Activated CD8-positive, alpha-beta T cell treated with anti-CD3 and anti-CD28 coated beads, Interleukin-2, amount 10 ng/mL, durations not matched to agents 7 days and 5 days (primary cell): Measurements from ENCODE around the gene SLC47A2. TPM values are rescaled to one million over a fixed set of nuclear protein-coding genes. Genes with fewer than 3 reads are reported as not detected.
"Not testable (repeated sequence)": the region's sequence is repeated elsewhere in the genome, so short reads cannot be mapped to it uniquely, and the experiment has no call there.

ENCODE experiments used
- ATAC-seq: fragments of 150-1000 bp; cut with Tn5 transposase; one replicate; pipeline ENCODE4 v1.10.0; 2021; ENCODE audit warnings: moderate library complexity
- CTCF ChIA-PET: fragments of 350-600 bp; sonication (Branson Sonifier 250); formaldehyde crosslinking; loops from one replicate; lab custom pipeline; 2021; ENCODE audit warnings: antibody characterized with exemption; lab: Charles Lee
- POLR2A ChIA-PET: fragments of 350-600 bp; sonication (Branson Sonifier 250); formaldehyde crosslinking; loops from one replicate; lab custom pipeline; 2021; ENCODE audit warnings: antibody characterized with exemption; lab: Charles Lee
- DNase-seq: peaks from one replicate; pipeline ENCODE4 v3.0.0-alpha.2; 2020
- H3K27ac Mint-ChIP-seq: one replicate; pipeline ENCODE4 v1.8.0; 2021; ENCODE audit warnings: mild to moderate bottlenecking, mixed read lengths
- H3K27me3 Mint-ChIP-seq: one replicate; pipeline ENCODE4 v1.8.0; 2021; ENCODE audit warnings: low read depth, mixed read lengths
- H3K36me3 Mint-ChIP-seq: one replicate; pipeline ENCODE4 v1.8.0; 2021; ENCODE audit warnings: low read depth, mixed read lengths
- H3K4me1 Mint-ChIP-seq: one replicate; pipeline ENCODE4 v1.8.0; 2021; ENCODE audit warnings: low read depth, mixed read lengths
- H3K4me3 Mint-ChIP-seq: one replicate; pipeline ENCODE4 v1.8.0; 2021; ENCODE audit warnings: mild to moderate bottlenecking, mixed read lengths
- H3K9me3 Mint-ChIP-seq: one replicate; pipeline ENCODE4 v1.8.0; 2022; ENCODE audit warnings: mixed read lengths; ENCODE audit not compliant: insufficient read depth
- total RNA-seq, 2 experiments: library from RNA; stranded (reverse); gene quantifications; one replicate each; pipeline ENCODE4 v1.2.3, GENCODE V29; 2021

SLC47A2 gene
- total RNA-seq = not detected

DNA sequence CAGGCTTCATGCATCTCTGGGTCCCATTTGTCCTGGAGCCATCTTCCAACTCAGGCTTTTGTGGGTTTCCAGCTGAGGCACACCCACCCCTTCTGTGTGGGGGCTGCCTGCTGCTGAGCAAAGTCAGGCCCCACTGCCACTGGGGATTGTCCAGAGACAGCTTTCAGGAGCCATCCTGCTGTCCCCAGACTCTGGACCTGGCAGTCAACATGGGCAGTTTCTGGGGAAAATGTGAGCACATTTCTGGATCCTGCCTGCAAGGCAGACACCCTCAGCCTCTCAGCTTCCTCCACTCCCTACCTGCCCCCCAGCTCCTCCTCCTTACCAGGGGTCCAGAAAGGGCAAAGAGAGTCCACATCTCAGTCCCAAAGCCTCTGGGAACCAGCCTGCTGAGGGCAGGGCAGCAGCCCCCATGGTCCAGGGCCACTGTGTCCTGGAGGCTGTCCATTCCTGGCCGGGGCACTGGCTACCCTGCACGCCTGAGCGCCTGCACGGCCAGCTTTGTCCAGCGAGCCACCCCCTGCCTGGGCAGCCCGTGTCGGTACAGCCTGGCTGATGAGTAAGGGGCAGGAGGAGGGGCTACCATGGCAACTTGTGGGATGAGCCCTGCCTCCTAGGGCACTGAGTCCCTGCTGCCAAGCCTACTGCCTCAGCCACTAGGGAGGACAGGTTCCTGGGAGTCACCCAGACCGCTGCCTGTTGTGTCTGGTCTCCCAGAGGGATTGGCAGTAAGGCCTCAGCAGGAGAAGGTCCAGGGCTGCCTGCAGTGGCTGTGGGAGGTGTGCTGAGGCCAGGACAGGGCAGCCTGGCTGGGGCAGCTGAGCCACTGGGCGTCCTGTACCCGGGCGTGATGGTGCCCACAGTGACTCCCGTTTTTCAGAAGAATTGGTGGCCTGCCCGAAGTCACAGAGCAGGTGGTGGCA lies at the start of gene SLC47A2:
TSS of gene SLC47A2 (minus strand) at position 477 of the 923 bp plus-strand sequence. CDS start at position 448, 29 bp downstream.
- no peak for DNase-seq
- no peaks in the 10 kb centered on the region for H3K9me3 Mint-ChIP-seq
- ChIA-PET POLR2A (no interaction called here), CTCF (no interaction called here)
- ATAC-seq = no peak
- H3K27me3 Mint-ChIP-seq = no peaks in the 10 kb centered on the region
- H3K4me3 Mint-ChIP-seq = no peak within 1 kb of the TSS
- H3K4me1 Mint-ChIP-seq = no peaks in the 10 kb centered on the region
- no peak within 1 kb of the TSS for H3K27ac Mint-ChIP-seq
- no peaks in the 10 kb centered on the region for H3K36me3 Mint-ChIP-seq

GRCh38 chr17:19766016-19766415 lies 49.6 kb upstream of the SLC47A2 start:
- ChIA-PET CTCF (interaction anchor here (0.7 to 2.7 kb wide), 19 partner anchors 9 to 404 kb away, joined by 3 to 32 read pairs (median 7); partner anchors contain the start of gene B9D1), POLR2A (no interaction called here)
- Mint-ChIP-seq H3K27me3 (no peaks in the 10 kb centered on the region), H3K4me1 (peaks cover 3% of the 10 kb centered on the region), H3K9me3 (no peaks in the 10 kb centered on the region), H3K27ac (no peak overlapping the region), H3K4me3 (no peak overlapping the region), H3K36me3 (no peaks in the 10 kb centered on the region)
- ATAC-seq = no peak
- DNase-seq = no peak

GRCh38 chr17:19763991-19764390 lies 47.6 kb upstream of the SLC47A2 start:
- H3K4me3 Mint-ChIP-seq, H3K9me3 Mint-ChIP-seq, DNase-seq, H3K36me3 Mint-ChIP-seq, ATAC-seq, POLR2A ChIA-PET, H3K27ac Mint-ChIP-seq, H3K27me3 Mint-ChIP-seq, H3K4me1 Mint-ChIP-seq: not testable (repeated sequence)
- CTCF ChIA-PET = interaction anchor here (1.0 to 4.4 kb wide), 6 partner anchors 9 to 401 kb away, joined by 3 to 29 read pairs (median 12); partner anchors contain the start of gene B9D1

DNA sequence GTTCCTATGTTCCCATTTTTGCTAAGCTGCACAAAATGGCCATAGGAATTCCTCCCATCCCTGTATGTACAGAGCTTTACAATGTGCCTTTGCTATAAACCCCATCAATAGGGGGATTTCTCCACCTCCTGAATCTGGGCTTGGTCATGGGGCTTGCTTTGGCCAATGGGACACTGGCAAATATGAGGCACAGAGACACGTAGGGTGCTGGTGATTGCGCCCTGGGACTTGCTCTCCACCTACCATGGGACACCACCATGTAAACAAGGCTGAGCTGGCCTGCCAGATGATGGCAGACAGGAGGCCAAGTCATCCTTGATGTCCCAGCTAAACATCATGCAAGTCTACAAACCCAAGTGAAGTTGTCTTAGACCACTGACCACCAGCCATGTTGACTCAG lies 47.0 kb upstream of the SLC47A2 start:
- POLR2A ChIA-PET = interaction anchor here (0.6 kb wide), 1 partner anchor 18 kb away, joined by 5 read pairs; no protein-coding TSS in a partner anchor
- Mint-ChIP-seq H3K36me3 (no peaks in the 10 kb centered on the region), H3K4me1 (peaks cover 3% of the 10 kb centered on the region), H3K4me3 (no peak overlapping the region), H3K27ac (no peak overlapping the region), H3K9me3 (no peaks in the 10 kb centered on the region), H3K27me3 (peaks cover 2% of the 10 kb centered on the region)
- CTCF ChIA-PET = interaction anchor here (1.1 to 4.4 kb wide), 6 partner anchors 11 to 401 kb away, joined by 3 to 29 read pairs (median 12); partner anchors contain the start of genes ALDH3A2 and B9D1
- ATAC-seq (no peak), DNase-seq (no peak)

DNA sequence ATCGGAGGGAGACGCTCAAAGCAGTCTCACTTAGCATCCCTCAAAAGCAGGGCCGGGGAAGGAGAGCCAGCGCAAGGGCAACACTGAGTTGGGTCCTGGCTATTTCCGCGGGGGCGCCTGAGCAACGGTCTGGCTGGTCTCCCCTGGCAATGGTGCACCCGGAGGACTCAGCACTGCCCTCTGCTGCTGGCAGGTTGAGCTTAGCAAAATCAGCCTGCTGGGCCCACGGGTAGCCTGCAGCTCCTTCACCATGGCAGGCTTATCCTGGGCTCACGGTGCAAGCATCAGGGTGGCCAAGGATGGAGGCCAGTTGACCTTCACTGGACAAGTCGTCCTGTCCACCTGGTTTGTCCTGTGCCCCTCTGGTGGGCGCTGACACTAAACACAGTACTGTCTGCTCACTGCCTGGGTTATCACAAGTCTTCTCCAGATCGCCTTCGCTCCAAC lies 46.2 kb upstream of the SLC47A2 start:
- H3K36me3 Mint-ChIP-seq = no peaks in the 10 kb centered on the region
- POLR2A ChIA-PET = interaction anchor here (0.7 kb wide), 1 partner anchor 250 kb away, joined by 4 read pairs; no protein-coding TSS in a partner anchor

GRCh38 chr17:19760746-19761145 lies 44.4 kb upstream of the SLC47A2 start:
- Mint-ChIP-seq H3K27me3 (peaks cover 2% of the 10 kb centered on the region), H3K36me3 (no peaks in the 10 kb centered on the region), H3K27ac (no peak overlapping the region), H3K9me3 (no peaks in the 10 kb centered on the region), H3K4me1 (no peaks in the 10 kb centered on the region), H3K4me3 (no peak overlapping the region)
- POLR2A ChIA-PET = no interaction called here
- DNase-seq = no peak
- ATAC-seq = no peak
- CTCF ChIA-PET = interaction anchor here (0.7 to 4.4 kb wide), 3 partner anchors 16 to 249 kb away, joined by 3 to 29 read pairs (median 7); no protein-coding TSS in a partner anchor

More for the DNA sequence above, 46.2 kb upstream of the SLC47A2 start:
- H3K27ac Mint-ChIP-seq = no peak overlapping the region
- CTCF ChIA-PET = interaction anchor here (0.8 to 4.4 kb wide), 7 partner anchors 9 to 400 kb away, joined by 3 to 29 read pairs (median 9); partner anchors contain the start of genes ALDH3A2 and B9D1
- no peak for ATAC-seq
- H3K4me1 Mint-ChIP-seq = peaks cover 3% of the 10 kb centered on the region
- peak; percentile 33 for DNase-seq
- no peaks in the 10 kb centered on the region for H3K9me3 Mint-ChIP-seq
- H3K4me3 Mint-ChIP-seq = no peak overlapping the region
- peaks cover 2% of the 10 kb centered on the region for H3K27me3 Mint-ChIP-seq

GRCh38 chr17:19759568-19760549 lies 43.5 kb upstream of the SLC47A2 start:
- H3K27me3 Mint-ChIP-seq = peaks cover 2% of the 10 kb centered on the region
- no peak overlapping the region for H3K4me3 Mint-ChIP-seq
- H3K9me3 Mint-ChIP-seq = no peaks in the 10 kb centered on the region
- ATAC-seq = no peak
- no peak for DNase-seq
- ChIA-PET POLR2A (no interaction called here), CTCF (interaction anchor here (0.7 kb wide), 1 partner anchor 19 kb away, joined by 3 read pairs; no protein-coding TSS in a partner anchor)
- no peak overlapping the region for H3K27ac Mint-ChIP-seq
- no peaks in the 10 kb centered on the region for H3K4me1 Mint-ChIP-seq
- H3K36me3 Mint-ChIP-seq = no peaks in the 10 kb centered on the region

DNA sequence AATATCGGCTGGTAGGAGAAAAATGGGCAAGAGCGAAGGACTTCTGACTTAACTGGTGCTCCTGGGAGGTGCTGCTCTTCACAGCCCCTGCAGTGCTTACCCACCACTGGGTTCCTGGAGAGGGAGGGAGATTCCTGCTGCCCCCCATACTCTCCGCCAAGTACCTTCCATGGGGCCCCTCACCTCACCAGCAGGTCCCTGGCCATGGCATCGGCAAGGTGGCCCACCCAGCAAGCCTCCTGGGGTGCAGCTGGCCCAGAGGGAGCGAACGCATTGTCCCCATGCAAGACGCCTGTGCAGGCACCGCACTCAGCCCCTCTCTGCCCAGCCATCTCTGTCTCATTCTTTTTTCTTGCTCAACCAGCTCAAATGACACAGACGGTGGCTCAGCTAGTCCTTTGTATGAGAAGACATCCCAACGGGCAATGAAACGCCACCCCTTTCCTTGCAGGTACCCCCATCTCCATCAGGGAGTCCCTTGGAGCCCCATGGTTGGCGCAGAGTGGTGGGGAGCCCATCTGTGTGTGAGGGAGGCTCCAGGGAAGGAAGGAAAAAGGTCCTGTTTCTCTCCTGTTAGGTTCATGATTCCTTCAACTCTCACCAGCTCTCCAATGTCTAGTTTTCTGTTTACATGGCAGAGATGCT lies 41.3 kb upstream of the SLC47A2 start:
- H3K27me3 Mint-ChIP-seq = peaks cover 7% of the 10 kb centered on the region
- no peak overlapping the region for H3K27ac Mint-ChIP-seq
- no peak overlapping the region for H3K4me3 Mint-ChIP-seq
- H3K9me3 Mint-ChIP-seq = no peaks in the 10 kb centered on the region
- H3K36me3 Mint-ChIP-seq = no peaks in the 10 kb centered on the region
- DNase-seq (no peak), ATAC-seq (no peak)
- POLR2A ChIA-PET = no interaction called here
- H3K4me1 Mint-ChIP-seq = no peaks in the 10 kb centered on the region
- CTCF ChIA-PET = interaction anchor here (1.8 to 2.2 kb wide), 2 partner anchors 9 to 13 kb away, joined by 6 to 8 read pairs; no protein-coding TSS in a partner anchor

GRCh38 chr17:19756546-19756945 lies 40.2 kb upstream of the SLC47A2 start:
- no peaks in the 10 kb centered on the region for H3K36me3 Mint-ChIP-seq

GRCh38 chr17:19755821-19756510 lies 39.6 kb upstream of the SLC47A2 start:
- H3K4me1 Mint-ChIP-seq = no peaks in the 10 kb centered on the region
- H3K27me3 Mint-ChIP-seq = peaks cover 7% of the 10 kb centered on the region
- ChIA-PET POLR2A (no interaction called here), CTCF (interaction anchor here (1.4 to 2.2 kb wide), 3 partner anchors 8 to 11 kb away, joined by 3 to 8 read pairs (median 6); no protein-coding TSS in a partner anchor)
- no peak for ATAC-seq
- no peaks in the 10 kb centered on the region for H3K9me3 Mint-ChIP-seq
- H3K27ac Mint-ChIP-seq = no peak overlapping the region
- H3K4me3 Mint-ChIP-seq = no peak overlapping the region
- no peak for DNase-seq
- H3K36me3 Mint-ChIP-seq = no peaks in the 10 kb centered on the region

More at GRCh38 chr17:19756546-19756945, 40.2 kb upstream of the SLC47A2 start:
- CTCF ChIA-PET = interaction anchor here (1.8 to 2.2 kb wide), 2 partner anchors 10 to 12 kb away, joined by 6 to 8 read pairs; no protein-coding TSS in a partner anchor
- DNase-seq (no peak), ATAC-seq (no peak)
- no peak overlapping the region for H3K4me3 Mint-ChIP-seq
- POLR2A ChIA-PET = no interaction called here
- peaks cover 7% of the 10 kb centered on the region for H3K27me3 Mint-ChIP-seq
- H3K9me3 Mint-ChIP-seq = no peaks in the 10 kb centered on the region
- H3K4me1 Mint-ChIP-seq = no peaks in the 10 kb centered on the region
- no peak overlapping the region for H3K27ac Mint-ChIP-seq
